Mesendoderm (in vitro differentiated cells): ENCODE measurements around the gene E2F1.
A peak's percentile ranks its signal among the peaks of the same experiment; 100 is the strongest.

Experiments
- DNase-seq: peaks from one replicate; pipeline ENCODE4 v3.0.0; 2013
- H2AK5ac ChIP-seq: 2 replicates; pipeline ENCODE4 v1.6.1; 2013; ENCODE audit warnings: low read length, inconsistent platforms
- H2BK120ac ChIP-seq: 2 replicates; pipeline ENCODE4 v1.6.1; 2013; ENCODE audit warnings: low read depth, mild to moderate bottlenecking, low read length, moderate library complexity, mixed read lengths
- H2BK15ac ChIP-seq: replicated peaks from 2 replicates; pipeline ENCODE4 v1.6.1; 2013; ENCODE audit warnings: low read depth, mild to moderate bottlenecking, moderate library complexity
- H2BK5ac ChIP-seq: 2 replicates; pipeline ENCODE4 v1.6.1; 2013; ENCODE audit warnings: low read length, inconsistent platforms
- H3K18ac ChIP-seq: 2 replicates; pipeline ENCODE4 v1.6.1; 2013; ENCODE audit warnings: mild to moderate bottlenecking, low read length, mixed read lengths
- H3K23ac ChIP-seq: one replicate; pipeline ENCODE4 v1.6.1; 2013; ENCODE audit warnings: low read length
- H3K27ac ChIP-seq: 2 replicates; pipeline ENCODE4 v1.5.1; 2013; ENCODE audit warnings: low read depth, mild to moderate bottlenecking, inconsistent platforms, low read length, moderate library complexity
- H3K27me3 ChIP-seq: 2 replicates; pipeline ENCODE4 v1.6.1; 2013; ENCODE audit warnings: low read length, control low read depth, mild to moderate bottlenecking, inconsistent platforms; ENCODE audit not compliant: insufficient read depth, poor library complexity
- H3K36me3 ChIP-seq: 2 replicates; pipeline ENCODE4 v1.6.1; 2013; ENCODE audit warnings: low read length, inconsistent platforms; ENCODE audit not compliant: control insufficient read depth, insufficient read depth
- H3K4ac ChIP-seq: one replicate; pipeline ENCODE4 v1.6.1; 2013; ENCODE audit warnings: low read depth, mild to moderate bottlenecking, low read length, moderate library complexity
- H3K4me1 ChIP-seq: 2 replicates; pipeline ENCODE4 v1.6.1; 2013; ENCODE audit warnings: low read depth, low read length, inconsistent platforms; ENCODE audit not compliant: control insufficient read depth
- H3K4me2 ChIP-seq: 2 replicates; pipeline ENCODE4 v1.6.1; 2013; ENCODE audit warnings: low read length
- H3K4me3 ChIP-seq: 2 replicates; pipeline ENCODE4 v1.5.1; 2013; ENCODE audit warnings: mild to moderate bottlenecking, low read length
- H3K56ac ChIP-seq: one replicate; pipeline ENCODE4 v1.6.1; 2013; ENCODE audit warnings: low read length
- H3K79me1 ChIP-seq: 2 replicates; pipeline ENCODE4 v1.6.1; 2013; ENCODE audit warnings: low read length, inconsistent platforms
- H3K79me2 ChIP-seq: 2 replicates; pipeline ENCODE4 v1.6.1; 2013; ENCODE audit warnings: mild to moderate bottlenecking, low read length; ENCODE audit not compliant: control insufficient read depth, insufficient read depth
- H3K9ac ChIP-seq: 2 replicates; pipeline ENCODE4 v1.6.1; 2013; ENCODE audit warnings: low read length, inconsistent platforms
- H4K5ac ChIP-seq: one replicate; pipeline ENCODE4 v1.6.1; 2013; ENCODE audit warnings: low read length
- H4K8ac ChIP-seq: one replicate; pipeline ENCODE4 v1.6.1; 2013; ENCODE audit warnings: low read depth, mild to moderate bottlenecking, control low read depth, low read length, moderate library complexity
- WGBS: extraction: QIAGEN DNeasy Blood & Tissue Kit; methylation state at CpG from one replicate; pipeline ENCODE4 v1.1.7; 2013; ENCODE audit warnings: low lambda C conversion rate, missing lambda C conversion rate; ENCODE audit not compliant: insufficient coverage; ENCODE audit errors: extremely low coverage; 5-methylcytosine and 5-hydroxymethylcytosine counted together

The E2F1 gene

GRCh38 chr20:33716498-33716897 lies 30.3 kb upstream of the E2F1 start:
- WGBS: no CpG with 5 or more reads among the region's 2 CpGs
- no peak for DNase-seq
- Histone ChIP-seq H3K23ac (no peak overlapping the region), H2BK120ac (no peak overlapping the region), H3K18ac (no peak overlapping the region), H2BK15ac (no peak overlapping the region), H3K4ac (no peak overlapping the region), H3K79me1 (no peaks in the 10 kb centered on the region), H2AK5ac (no peak overlapping the region), H3K79me2 (no peaks in the 10 kb centered on the region), H2BK5ac (no peak overlapping the region), H4K5ac (no peak overlapping the region), H3K27me3 (no peaks in the 10 kb centered on the region), H3K36me3 (no peaks in the 10 kb centered on the region), H4K8ac (no peak overlapping the region), H3K4me2 (no peak overlapping the region), H3K4me1 (no peaks in the 10 kb centered on the region), H3K9ac (no peak overlapping the region), H3K4me3 (no peak overlapping the region), H3K56ac (no peak overlapping the region), H3K27ac (no peak overlapping the region)

GRCh38 chr20:33713865-33714367 lies 27.7 kb upstream of the E2F1 start:
- H4K8ac ChIP-seq: no peak overlapping the region
- H3K9ac ChIP-seq: no peak overlapping the region
- no peak overlapping the region for H3K4me2 ChIP-seq
- H4K5ac ChIP-seq: no peak overlapping the region
- WGBS: no CpG with 5 or more reads among the region's 10 CpGs
- H3K79me1 ChIP-seq: no peaks in the 10 kb centered on the region
- H3K36me3 ChIP-seq: no peaks in the 10 kb centered on the region
- no peak overlapping the region for H2BK120ac ChIP-seq
- DNase-seq: no peak
- H3K23ac ChIP-seq: no peak overlapping the region
- H3K18ac ChIP-seq: no peak overlapping the region
- H3K4ac ChIP-seq: no peak overlapping the region
- H3K79me2 ChIP-seq: no peaks in the 10 kb centered on the region
- no peak overlapping the region for H2BK5ac ChIP-seq
- H3K27me3 ChIP-seq: no peaks in the 10 kb centered on the region
- H3K4me3 ChIP-seq: no peak overlapping the region
- H3K56ac ChIP-seq: no peak overlapping the region
- H3K4me1 ChIP-seq: no peaks in the 10 kb centered on the region
- H2AK5ac ChIP-seq: no peak overlapping the region
- H2BK15ac ChIP-seq: no peak overlapping the region
- no peak overlapping the region for H3K27ac ChIP-seq

- Histone ChIP-seq H3K79me1 (no peaks in the 10 kb centered on the region), H2BK120ac (no peak overlapping the region), H3K23ac (no peak overlapping the region), H3K56ac (no peak overlapping the region), H3K27ac (no peak overlapping the region), H3K4me2 (no peak overlapping the region), H2BK5ac (no peak overlapping the region), H2BK15ac (no peak overlapping the region), H3K4me3 (no peak overlapping the region), H2AK5ac (no peak overlapping the region), H3K36me3 (no peaks in the 10 kb centered on the region), H3K18ac (no peak overlapping the region), H3K79me2 (no peaks in the 10 kb centered on the region), H3K9ac (no peak overlapping the region), H3K4ac (no peak overlapping the region), H4K8ac (no peak overlapping the region), H4K5ac (no peak overlapping the region), H3K4me1 (no peaks in the 10 kb centered on the region), H3K27me3 (no peaks in the 10 kb centered on the region)
- no CpG with 5 or more reads among the region's 1 CpG for WGBS
- no peak for DNase-seq
These were observed 25.2 kb upstream of the E2F1 start for GRCh38 chr20:33711446-33711738.

- no peaks in the 10 kb centered on the region for H3K36me3 ChIP-seq
- no peak overlapping the region for H2BK15ac ChIP-seq
- no peak overlapping the region for H4K8ac ChIP-seq
- WGBS: no CpG with 5 or more reads among the region's 14 CpGs
- no peak overlapping the region for H3K4ac ChIP-seq
- H3K79me1 ChIP-seq: no peaks in the 10 kb centered on the region
- H2BK120ac ChIP-seq: no peak overlapping the region
- H3K18ac ChIP-seq: no peak overlapping the region
- no peak overlapping the region for H3K4me3 ChIP-seq
- H3K4me2 ChIP-seq: no peak overlapping the region
- H3K27me3 ChIP-seq: no peaks in the 10 kb centered on the region
- H2BK5ac ChIP-seq: no peak overlapping the region
- no peaks in the 10 kb centered on the region for H3K79me2 ChIP-seq
- H2AK5ac ChIP-seq: no peak overlapping the region
- no peak overlapping the region for H3K27ac ChIP-seq
- no peak overlapping the region for H3K23ac ChIP-seq
- H3K56ac ChIP-seq: no peak overlapping the region
- H3K4me1 ChIP-seq: no peaks in the 10 kb centered on the region
- no peak overlapping the region for H4K5ac ChIP-seq
- DNase-seq: no peak
- no peak overlapping the region for H3K9ac ChIP-seq
These were observed 24.7 kb upstream of the E2F1 start for GRCh38 chr20:33710681-33711445.

DNA sequence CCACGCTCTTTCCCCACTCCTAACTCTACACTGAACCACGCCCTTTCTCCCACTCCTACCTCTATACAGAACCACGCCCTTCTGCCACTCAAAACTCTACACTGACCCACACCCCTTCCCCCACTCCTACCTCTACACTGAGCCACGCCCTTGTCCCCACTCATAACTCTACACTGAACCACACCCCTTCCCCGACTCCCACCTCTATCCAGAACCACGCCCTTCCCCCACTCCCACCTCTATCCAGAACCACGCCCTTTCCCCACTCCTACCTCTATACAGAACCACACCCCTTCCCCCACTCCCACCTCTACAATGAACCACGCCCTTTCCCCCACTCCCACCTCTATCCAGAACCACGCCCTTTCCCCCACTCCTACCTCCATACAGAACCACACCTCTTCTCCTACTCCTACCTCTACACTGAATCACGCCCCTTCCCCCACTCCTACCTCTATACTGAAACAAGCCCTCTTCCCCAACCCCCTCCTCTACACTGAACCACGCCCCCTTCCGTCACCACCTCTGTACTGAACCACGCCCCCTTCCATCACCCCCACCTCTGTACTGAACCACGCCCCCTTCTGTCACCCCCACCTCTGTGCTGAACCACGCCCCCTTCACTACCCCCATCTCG lies 23.8 kb upstream of the E2F1 start:
- H3K4me2 ChIP-seq: no peak overlapping the region
- H3K4ac ChIP-seq: no peak overlapping the region
- DNase-seq: peak; percentile 49
- no peak overlapping the region for H3K18ac ChIP-seq
- no peak overlapping the region for H3K56ac ChIP-seq
- no peak overlapping the region for H2BK120ac ChIP-seq
- H2AK5ac ChIP-seq: no peak overlapping the region
- 100% methylated on average over 4 of the region's 16 CpGs for WGBS
- H2BK5ac ChIP-seq: no peak overlapping the region
- H3K27ac ChIP-seq: no peak overlapping the region
- H3K36me3 ChIP-seq: no peaks in the 10 kb centered on the region
- H4K5ac ChIP-seq: no peak overlapping the region
- no peaks in the 10 kb centered on the region for H3K79me2 ChIP-seq
- no peak overlapping the region for H3K4me3 ChIP-seq
- H2BK15ac ChIP-seq: no peak overlapping the region
- no peaks in the 10 kb centered on the region for H3K79me1 ChIP-seq
- no peaks in the 10 kb centered on the region for H3K4me1 ChIP-seq
- no peak overlapping the region for H3K23ac ChIP-seq
- H4K8ac ChIP-seq: no peak overlapping the region
- H3K27me3 ChIP-seq: no peaks in the 10 kb centered on the region
- H3K9ac ChIP-seq: no peak overlapping the region
